PC-3 (cell line): ENCODE measurements around the gene CUL2. TPM values are rescaled to one million over a fixed set of nuclear protein-coding genes. Genes with fewer than 3 reads are reported as not detected.
"Not testable (repeated sequence)": the region's sequence is repeated elsewhere in the genome, so short reads cannot be mapped to it uniquely, and the experiment has no call there.

Experiments
- ATAC-seq: fragments of 200-7000 bp; cut with Tn5 transposase; 2 replicates; pipeline ENCODE4 v1.9.1; 2020; ENCODE audit warnings: mild to moderate bottlenecking, moderate library complexity
- BruUV-seq: library from RNA; stranded (reverse); fragments of 400-500 nt; replicated peaks from 2 replicates; lab custom pipeline; 2021; lab: Mats Ljungman, UMichigan
- CTCF ChIA-PET: fragments of 300-600 bp; sonication (Branson Sonifier 250); formaldehyde crosslinking; loops from one replicate; lab custom pipeline; 2022; ENCODE audit warnings: antibody characterized with exemption; lab: Charles Lee
- POLR2A ChIA-PET: fragments of 300-600 bp; sonication (Branson Sonifier 250); formaldehyde crosslinking; loops from one replicate; lab custom pipeline; 2022; ENCODE audit warnings: antibody characterized with exemption; ENCODE audit not compliant: unreplicated experiment; lab: Charles Lee
- DNase-seq: peaks from one replicate; pipeline ENCODE4 v3.0.0-alpha.2; 2015
- H2AFZ ChIP-seq: fragments of 300-600 bp; sonication (generic); 2 replicates; pipeline ENCODE4 v1.6.0; 2016; ENCODE audit warnings: antibody characterized with exemption, low read length
- H3F3A ChIP-seq: fragments of 300-600 bp; sonication (generic); one replicate; pipeline ENCODE4 v1.6.0; 2017; ENCODE audit warnings: antibody characterized with exemption, low read length, control low read depth, mild to moderate bottlenecking; ENCODE audit not compliant: unreplicated experiment
- H3K27ac ChIP-seq: fragments of 300-600 bp; sonication (generic); 2 replicates; pipeline ENCODE4 v1.5.1; 2016; ENCODE audit warnings: mild to moderate bottlenecking, low read length
- H3K27me3 ChIP-seq: fragments of 300-600 bp; sonication (generic); 2 replicates; pipeline ENCODE4 v1.6.1; 2016; ENCODE audit warnings: low read length, mixed read lengths
- H3K36me3 ChIP-seq: fragments of 300-600 bp; sonication (generic); 2 replicates; pipeline ENCODE4 v1.6.1; 2016; ENCODE audit warnings: low read depth, mixed run types, low read length, mixed read lengths
- H3K4me1 ChIP-seq: fragments of 300-600 bp; sonication (generic); 2 replicates; pipeline ENCODE4 v1.5.1; 2016; ENCODE audit warnings: low read length; ENCODE audit not compliant: insufficient read depth
- H3K4me2 ChIP-seq: fragments of 300-600 bp; sonication (generic); 2 replicates; pipeline ENCODE4 v1.6.0; 2016; ENCODE audit warnings: low read length
- H3K4me3 ChIP-seq: fragments of 300-600 bp; sonication (generic); 2 replicates; pipeline ENCODE4 v1.5.1; 2016; ENCODE audit warnings: mild to moderate bottlenecking, low read length, mixed read lengths
- H3K79me2 ChIP-seq: fragments of 300-600 bp; sonication (generic); 2 replicates; pipeline ENCODE4 v1.6.1; 2017; ENCODE audit warnings: low read length, mixed read lengths
- H3K9ac ChIP-seq: fragments of 300-600 bp; sonication (generic); 2 replicates; pipeline ENCODE4 v1.6.0; 2016; ENCODE audit warnings: mild to moderate bottlenecking, low read length
- H3K9me2 ChIP-seq: fragments of 300-600 bp; sonication (generic); replicated peaks from 2 replicates; pipeline ENCODE4 v1.6.1; 2016; ENCODE audit warnings: mixed run types, low read length, mixed read lengths
- H3K9me3 ChIP-seq: fragments of 300-600 bp; sonication (generic); 2 replicates; pipeline ENCODE4 v1.6.1; 2016; ENCODE audit warnings: low read length, mixed read lengths
- H4K20me1 ChIP-seq: fragments of 300-600 bp; sonication (generic); 2 replicates; pipeline ENCODE4 v1.6.1; 2016; ENCODE audit warnings: low read length, mixed read lengths
- CTCF ChIP-seq: fragments of 300-600 bp; sonication (generic); conservative IDR thresholded peaks from 2 replicates; pipeline ENCODE4 v1.5.1; 2017; ENCODE audit warnings: antibody characterized with exemption, low read depth, mild to moderate bottlenecking, low read length
- EZH2 ChIP-seq: fragments of 300-600 bp; sonication (generic); IDR thresholded peaks from one replicate; pipeline ENCODE4 v1.6.1; 2017; ENCODE audit warnings: antibody characterized with exemption, mild to moderate bottlenecking, low read length; ENCODE audit not compliant: unreplicated experiment
- EZH2phosphoT487 ChIP-seq: fragments of 300-600 bp; sonication (generic); IDR thresholded peaks from 2 replicates; pipeline ENCODE4 v1.6.1; 2018; ENCODE audit warnings: mild to moderate bottlenecking, antibody characterized with exemption, low read length, borderline replicate concordance
- intact Hi-C: fragments of 100-400 bp; cut with micrococcal nuclease; formaldehyde crosslinking; loops from 2 replicates; pipeline ENCODE4 v1.9.0; 2023
- total RNA-seq: library from RNA; depleted of rRNA; stranded (reverse); fragments of >200 nt; gene quantifications from 2 replicates; pipeline ENCODE4 v1.2.3, GENCODE V29; 2014

CUL2 gene
- total RNA-seq, 1 experiment from 2014 or later = 129 TPM

GRCh38 chr10:34993782-34994181 is 96.4 kb downstream of the CUL2 start:
- TF ChIP-seq EZH2phosphoT487 = no peak
- no peak for TF ChIP-seq EZH2
- TF ChIP-seq CTCF = no peak
- ChIA-PET POLR2A (interaction anchor here (0.5 to 0.8 kb wide), 4 partner anchors 32 to 1731 kb away, joined by 3 to 9 read pairs (median 6); no protein-coding TSS in a partner anchor), CTCF (interaction anchor here (0.6 to 3.8 kb wide), 17 partner anchors 10 to 338 kb away, joined by 3 to 124 read pairs (median 7); partner anchors contain the start of gene CREM)
- Histone ChIP-seq H2AFZ (no peak overlapping the region), H4K20me1 (no peaks in the 10 kb centered on the region), H3K9me3 (no peaks in the 10 kb centered on the region), H3K27me3 (no peaks in the 10 kb centered on the region), H3K4me3 (no peak overlapping the region), H3K4me2 (no peak overlapping the region; the same call in 1 of the 2 replicates), H3K79me2 (no peaks in the 10 kb centered on the region), H3K27ac (0 out of 2 replicates have a peak overlapping the region, but pooled peaks have one; percentile 0), H3F3A (peaks cover 11% of the 10 kb centered on the region), H3K9me2 (no peaks in the 10 kb centered on the region), H3K4me1 (peaks cover 33% of the 10 kb centered on the region), H3K9ac (no peak overlapping the region), H3K36me3 (no peaks in the 10 kb centered on the region)
- BruUV-seq = no TSS peak
- DNase-seq (no peak), ATAC-seq (no peak)
- intact Hi-C loops = loop anchor here (1.0 to 5.0 kb wide), 6 partner anchors 13 to 225 kb away; no protein-coding TSS in a partner anchor

DNA sequence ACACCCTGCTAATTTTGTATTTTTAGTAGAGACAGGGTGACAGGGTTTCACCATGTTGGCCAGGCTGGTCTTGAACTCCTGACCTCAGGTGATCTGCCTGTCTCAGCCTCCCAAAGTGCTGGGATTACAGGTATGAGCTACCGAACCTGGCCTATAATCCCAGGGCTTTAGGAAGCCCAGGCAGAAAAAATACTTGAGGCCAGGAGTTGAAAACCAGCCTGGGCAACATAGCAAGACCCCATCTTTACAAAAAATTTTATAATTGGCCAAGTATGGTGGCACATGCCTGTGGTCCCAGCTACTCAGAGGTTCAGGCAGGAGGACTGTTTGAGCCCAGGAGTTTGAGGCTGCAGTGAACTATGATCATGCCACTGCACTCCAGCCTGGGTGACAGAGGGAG is 99.0 kb downstream of the CUL2 start:
- BruUV-seq, H3K79me2 ChIP-seq, DNase-seq, H2AFZ ChIP-seq, H3K4me3 ChIP-seq, H3K9ac ChIP-seq, H3K4me2 ChIP-seq, H3K27me3 ChIP-seq, CTCF ChIA-PET, ATAC-seq, H3K36me3 ChIP-seq, POLR2A ChIA-PET, H4K20me1 ChIP-seq, H3K27ac ChIP-seq, H3K9me2 ChIP-seq, H3K9me3 ChIP-seq: not testable (repeated sequence)
- Histone ChIP-seq H3K4me1 (peaks cover 33% of the 10 kb centered on the region), H3F3A (peaks cover 11% of the 10 kb centered on the region)
- intact Hi-C loops = loop anchor here (5.0 kb wide), 1 partner anchor 206 kb away; no protein-coding TSS in a partner anchor

DNA sequence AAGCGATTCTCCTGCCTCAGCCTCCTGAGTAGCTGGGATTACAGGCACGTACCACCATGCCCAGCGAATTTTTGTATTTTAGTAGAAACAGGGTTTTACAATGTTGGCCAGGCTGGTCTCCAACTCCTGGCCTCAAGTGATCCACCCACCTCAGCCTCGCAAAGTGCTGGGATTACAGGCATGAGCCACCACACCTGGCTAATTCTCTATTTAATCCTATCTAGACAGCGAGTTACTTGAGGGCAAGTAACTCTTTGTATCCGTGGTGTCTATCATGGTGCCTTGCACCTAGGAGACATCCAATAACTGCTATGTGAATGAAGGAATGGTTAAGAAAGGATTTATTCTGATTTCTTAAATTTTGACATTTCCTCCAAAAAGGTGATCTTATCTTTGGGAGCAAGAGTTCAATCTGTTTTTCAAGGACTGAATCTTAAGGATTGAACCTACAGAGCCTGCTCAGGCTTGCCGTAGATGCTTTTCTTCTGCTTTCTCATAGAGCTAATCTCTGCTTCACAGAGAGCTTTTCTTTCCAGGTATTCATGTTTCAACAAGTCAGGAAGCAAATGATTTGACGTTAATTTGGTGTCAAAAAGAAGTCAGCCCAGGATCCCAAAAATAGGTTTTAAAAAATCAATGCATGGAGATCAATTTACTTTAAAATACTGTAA is 101.6 kb downstream of the CUL2 start:
- H4K20me1 ChIP-seq = no peaks in the 10 kb centered on the region
- no peak overlapping the region for H3K9ac ChIP-seq
- H3K36me3 ChIP-seq = no peaks in the 10 kb centered on the region
- ChIA-PET CTCF (interaction anchor here (0.6 to 1.5 kb wide), 3 partner anchors 14 to 323 kb away, joined by 4 to 7 read pairs (median 4); no protein-coding TSS in a partner anchor), POLR2A (interaction anchor here (0.6 kb wide), 1 partner anchor 586 kb away, joined by 3 read pairs; no protein-coding TSS in a partner anchor)
- intact Hi-C loops = no loop called here
- H3K4me2 ChIP-seq = no peak overlapping the region
- no peak for ATAC-seq
- H3K27ac ChIP-seq = no peak overlapping the region
- no peak overlapping the region for H2AFZ ChIP-seq
- no peaks in the 10 kb centered on the region for H3K9me2 ChIP-seq
- H3K27me3 ChIP-seq = no peaks in the 10 kb centered on the region
- DNase-seq = no peak
- H3K9me3 ChIP-seq = peaks cover 8% of the 10 kb centered on the region
- no TSS peak for BruUV-seq
- no peak overlapping the region for H3K4me3 ChIP-seq
- no peaks in the 10 kb centered on the region for H3K79me2 ChIP-seq
- TF ChIP-seq EZH2phosphoT487 = no peak
- TF ChIP-seq EZH2 = no peak
- TF ChIP-seq CTCF = no peak
- H3K4me1 ChIP-seq = peaks cover 14% of the 10 kb centered on the region
- H3F3A ChIP-seq = peaks cover 11% of the 10 kb centered on the region
